GM18867 (cell line): ENCODE measurements around the gene GLYR1.

Source experiments
- ATAC-seq: cut with Tn5 transposase; IDR thresholded peaks from one replicate; pipeline ENCODE4 v1.9.1; 2021; ENCODE audit warnings: mild to moderate bottlenecking, moderate library complexity; ENCODE audit not compliant: unreplicated experiment

GLYR1 gene

DNA sequence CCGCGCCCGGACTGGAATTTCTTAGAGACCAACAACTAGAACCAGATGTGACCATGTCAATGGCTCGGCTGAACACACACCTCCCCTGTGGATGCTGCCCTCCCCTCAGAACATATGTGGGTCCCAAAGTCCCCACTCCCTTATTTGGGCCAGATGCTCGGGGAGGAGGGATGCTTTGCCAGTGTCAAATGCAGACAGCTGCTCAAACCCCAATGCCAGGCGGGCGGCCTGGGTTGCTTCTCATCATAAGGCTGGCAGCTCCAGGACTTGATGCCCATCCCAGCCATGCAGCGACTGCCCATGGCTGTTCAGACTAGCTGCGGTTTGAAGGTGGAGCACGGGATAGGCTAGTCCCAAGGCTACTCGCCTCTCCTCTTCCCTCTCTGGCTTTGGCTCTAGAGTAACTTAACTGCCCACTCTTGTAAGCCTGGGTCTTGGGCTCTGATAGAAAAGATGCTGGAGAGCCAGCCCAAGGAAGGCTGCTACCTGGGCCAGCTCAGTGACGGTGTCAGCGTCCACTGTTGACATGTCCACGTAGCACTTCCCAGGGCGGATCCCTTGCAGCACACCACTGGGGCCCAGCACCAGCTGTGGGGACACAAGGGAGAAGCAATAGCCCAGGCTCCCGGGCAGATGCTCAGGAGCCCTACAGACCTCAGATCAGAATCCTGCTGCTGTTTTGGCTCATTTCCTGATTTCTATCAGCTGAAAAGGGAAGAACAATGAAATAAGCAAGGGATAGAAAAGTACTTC is 33.7 kb downstream of the GLYR1 start:
- no peak for ATAC-seq

DNA sequence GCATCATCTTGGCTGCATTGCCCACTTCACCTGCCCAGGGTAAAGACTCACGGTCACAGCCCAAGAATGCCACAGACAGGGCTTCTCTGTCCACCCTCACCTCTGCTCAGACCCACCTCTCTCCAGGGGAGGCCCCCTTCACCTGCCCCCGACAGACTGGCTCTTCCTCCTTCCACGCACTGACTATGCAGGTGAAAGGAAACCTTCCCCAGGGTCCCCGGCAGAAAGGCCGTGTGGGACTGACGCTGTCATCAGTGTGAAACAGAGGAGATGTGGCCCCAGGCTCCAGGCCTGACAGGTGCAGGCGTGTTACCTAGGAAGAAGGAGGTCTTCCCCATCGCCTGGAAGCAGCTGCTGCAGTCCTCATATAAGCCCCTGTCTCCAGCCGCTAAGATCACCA is 35.3 kb downstream of the GLYR1 start:
- no peak for ATAC-seq

DNA sequence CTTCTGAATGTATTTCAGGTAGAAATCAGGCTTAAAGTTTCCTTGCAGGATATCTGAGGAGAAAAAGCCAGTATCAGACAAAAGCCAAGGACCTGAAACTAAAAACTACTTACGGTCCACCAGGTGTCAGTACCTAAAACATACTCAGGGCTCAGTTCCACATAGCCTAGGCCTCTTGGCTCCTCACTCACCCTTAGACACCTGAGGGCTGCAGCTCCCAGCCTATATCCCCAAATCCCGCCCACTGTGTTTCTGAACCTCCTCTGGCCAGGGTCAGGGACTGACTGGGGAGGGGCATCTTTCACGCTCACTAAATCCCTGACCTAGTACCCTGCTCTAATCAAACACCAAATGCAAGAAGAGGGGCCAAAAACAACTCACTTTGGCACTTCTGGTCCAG is 35.8 kb downstream of the GLYR1 start:
- ATAC-seq: no peak

DNA sequence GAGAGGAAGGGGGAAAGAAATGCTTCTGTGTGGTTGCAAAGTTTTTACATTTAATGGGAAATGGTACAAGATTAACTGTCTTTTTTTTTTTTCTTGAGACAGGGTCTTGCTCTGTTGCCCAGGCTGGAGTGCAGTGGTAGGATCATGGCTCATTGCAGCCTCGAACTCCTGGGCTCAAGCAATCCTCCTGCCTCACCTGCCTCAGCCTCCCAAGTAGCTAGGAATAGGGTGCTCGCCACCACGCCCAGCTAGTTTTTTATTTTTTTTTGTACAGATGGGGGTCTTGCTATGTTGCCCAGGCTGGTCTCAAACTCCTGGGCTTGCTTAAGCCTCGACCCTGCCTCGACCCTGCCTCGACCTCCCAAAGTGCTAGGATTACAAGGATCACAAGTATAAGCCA is 40.8 kb downstream of the GLYR1 start:
- ATAC-seq: no peak

DNA sequence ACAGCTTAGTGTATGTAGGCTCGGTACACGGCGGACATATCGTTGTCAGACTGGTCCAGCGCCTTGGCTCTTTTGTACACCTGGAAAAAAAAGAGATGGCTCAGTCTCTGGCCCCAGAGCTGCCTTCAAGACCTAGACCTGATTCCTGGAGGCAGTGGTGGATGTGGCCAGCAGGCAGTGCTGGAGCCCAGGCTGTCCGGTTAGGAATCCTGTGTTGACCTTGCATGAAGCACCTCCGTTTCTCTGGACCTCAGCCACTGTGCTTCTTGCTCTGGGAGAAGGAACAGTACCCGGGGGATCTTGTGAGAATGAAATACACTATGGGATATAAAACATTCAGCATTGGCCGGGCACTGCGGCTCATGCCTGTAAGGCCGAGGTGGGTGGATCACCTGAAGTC is 41.9 kb downstream of the GLYR1 start:
- ATAC-seq: no peak

DNA sequence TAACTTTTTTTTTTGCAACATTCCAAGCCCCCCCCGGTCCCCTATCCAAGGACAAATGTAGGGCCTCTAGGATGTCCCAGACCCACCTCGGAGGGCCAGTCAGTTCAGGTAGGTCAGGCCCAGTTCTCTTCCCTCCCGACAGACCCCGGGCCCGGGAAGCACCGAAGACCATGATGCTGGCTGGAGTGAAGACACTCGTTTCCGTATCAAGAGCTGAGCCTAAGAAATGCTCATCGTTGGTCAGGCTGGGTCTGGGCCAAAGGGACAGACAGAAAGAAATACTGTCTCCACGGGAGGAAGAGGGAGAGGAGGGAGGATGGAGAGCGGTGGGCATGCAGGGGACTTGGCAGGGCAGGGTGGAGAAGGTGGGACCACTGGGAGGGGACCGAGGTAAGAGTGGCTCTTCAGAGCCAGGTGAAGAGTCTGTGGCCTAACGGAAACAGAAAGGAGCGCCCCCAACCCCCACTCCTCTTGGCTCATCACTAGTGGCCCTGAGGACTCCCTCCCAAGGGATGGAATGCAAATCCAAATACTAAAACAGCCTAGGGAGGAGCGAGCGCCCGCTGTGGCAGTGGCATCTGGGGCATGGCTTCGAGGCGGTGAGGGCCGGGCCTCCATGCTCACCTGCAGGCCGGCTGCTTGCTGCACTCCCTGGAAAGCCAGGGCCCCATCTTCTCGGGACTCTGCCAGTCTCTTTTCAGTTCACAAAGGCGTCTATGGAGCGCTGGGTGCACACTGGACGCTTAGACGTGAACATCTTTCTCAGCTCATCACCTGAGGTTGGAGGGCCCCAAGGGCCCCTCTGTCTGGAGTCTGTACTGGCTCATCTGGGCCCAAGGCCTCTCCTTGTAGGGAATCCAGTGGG is 43.0 kb downstream of the GLYR1 start:
- ATAC-seq: no peak

DNA sequence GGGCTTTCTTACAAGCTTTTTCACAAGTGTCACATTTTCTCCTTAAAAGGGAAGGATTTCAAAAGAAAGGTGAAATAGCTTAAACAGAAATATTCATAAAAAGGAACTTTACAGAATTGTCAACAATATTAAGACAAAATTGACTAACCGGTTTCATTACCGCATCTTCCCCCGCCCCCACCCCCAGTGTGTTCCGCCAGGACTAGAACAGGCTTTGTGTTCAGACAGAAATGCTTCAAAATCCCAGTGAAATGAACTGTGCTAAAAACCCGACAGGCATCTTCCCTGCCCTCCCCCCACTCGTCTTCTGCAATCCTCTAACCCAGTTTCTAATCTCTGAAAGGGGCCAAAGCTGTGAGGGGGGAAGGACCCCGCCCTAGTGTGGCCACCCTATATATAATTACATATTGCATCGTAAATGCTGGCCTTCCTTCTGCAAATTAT is 43.7 kb downstream of the GLYR1 start:
- no peak for ATAC-seq

DNA sequence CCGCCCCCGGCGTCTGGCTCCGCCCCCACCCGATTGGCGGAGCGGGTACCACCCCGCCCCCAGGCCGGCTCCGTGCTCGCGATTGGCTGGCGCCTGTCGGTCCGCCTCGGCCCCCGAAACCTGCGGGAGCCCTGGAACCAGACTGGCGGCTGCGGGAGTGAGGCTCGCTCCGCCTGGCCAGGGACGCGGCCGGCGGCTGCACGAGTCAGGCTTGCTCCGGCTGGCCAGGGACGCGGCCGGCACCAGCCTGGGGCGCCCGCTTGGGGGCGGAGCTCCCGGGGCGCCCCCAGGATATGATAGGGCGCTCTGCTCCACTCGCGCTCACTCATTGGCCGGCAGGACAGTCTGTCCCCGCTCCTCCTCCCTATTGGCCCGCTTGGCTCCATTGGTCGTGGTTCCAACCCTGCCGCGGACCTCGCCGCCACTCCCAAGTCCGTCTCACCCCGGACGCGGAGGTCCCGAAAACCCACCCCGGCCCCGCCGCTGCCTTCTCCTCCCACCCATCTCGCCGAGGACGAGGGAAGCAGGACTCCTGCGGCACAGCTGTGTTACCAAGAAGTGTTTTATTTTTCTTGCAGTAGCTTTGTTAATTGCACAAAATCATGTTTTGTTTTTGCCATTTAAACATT is 44.3 kb downstream of the GLYR1 start:
- peak; percentile 91 for ATAC-seq

DNA sequence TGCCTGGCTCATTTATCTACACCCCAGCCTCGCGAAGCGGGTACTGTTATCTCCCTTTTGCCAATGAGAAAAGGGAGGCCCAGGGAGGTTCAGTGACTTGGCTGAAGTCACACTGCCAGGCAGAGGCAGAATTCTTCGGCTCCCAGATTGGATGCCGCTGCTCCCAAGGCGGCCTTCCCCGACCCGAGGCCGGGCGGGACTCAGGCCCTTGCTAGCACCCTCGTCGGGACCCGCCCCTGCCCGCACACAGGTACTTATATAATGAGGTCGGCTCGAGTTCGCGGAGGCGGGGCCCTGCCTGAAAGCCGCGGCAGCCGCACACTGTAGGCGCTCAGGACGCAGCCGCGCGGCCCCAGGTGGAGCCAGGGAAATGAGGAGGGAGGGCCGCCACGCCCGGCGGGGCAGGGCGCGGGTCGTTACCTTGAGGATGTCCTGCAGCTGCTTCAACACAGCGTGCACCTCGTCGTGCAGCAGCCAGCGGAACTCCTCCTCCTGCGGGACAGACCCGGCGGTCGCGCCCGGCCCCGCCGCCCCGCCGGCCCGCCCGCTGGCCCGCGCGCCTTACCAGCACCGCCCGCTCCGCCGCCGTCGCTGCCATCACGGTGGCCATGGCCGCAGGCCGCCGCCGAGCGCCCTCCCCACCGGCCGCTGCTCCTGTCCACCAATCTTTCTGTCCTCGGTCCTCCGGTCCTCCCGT is 45.0 kb downstream of the GLYR1 start, which contains the start of gene ROGDI:
TSS of gene ROGDI (minus strand) at position 672 of the 697 bp plus-strand sequence. CDS start at position 610, 62 bp downstream.
- ATAC-seq: peak; percentile 55

DNA sequence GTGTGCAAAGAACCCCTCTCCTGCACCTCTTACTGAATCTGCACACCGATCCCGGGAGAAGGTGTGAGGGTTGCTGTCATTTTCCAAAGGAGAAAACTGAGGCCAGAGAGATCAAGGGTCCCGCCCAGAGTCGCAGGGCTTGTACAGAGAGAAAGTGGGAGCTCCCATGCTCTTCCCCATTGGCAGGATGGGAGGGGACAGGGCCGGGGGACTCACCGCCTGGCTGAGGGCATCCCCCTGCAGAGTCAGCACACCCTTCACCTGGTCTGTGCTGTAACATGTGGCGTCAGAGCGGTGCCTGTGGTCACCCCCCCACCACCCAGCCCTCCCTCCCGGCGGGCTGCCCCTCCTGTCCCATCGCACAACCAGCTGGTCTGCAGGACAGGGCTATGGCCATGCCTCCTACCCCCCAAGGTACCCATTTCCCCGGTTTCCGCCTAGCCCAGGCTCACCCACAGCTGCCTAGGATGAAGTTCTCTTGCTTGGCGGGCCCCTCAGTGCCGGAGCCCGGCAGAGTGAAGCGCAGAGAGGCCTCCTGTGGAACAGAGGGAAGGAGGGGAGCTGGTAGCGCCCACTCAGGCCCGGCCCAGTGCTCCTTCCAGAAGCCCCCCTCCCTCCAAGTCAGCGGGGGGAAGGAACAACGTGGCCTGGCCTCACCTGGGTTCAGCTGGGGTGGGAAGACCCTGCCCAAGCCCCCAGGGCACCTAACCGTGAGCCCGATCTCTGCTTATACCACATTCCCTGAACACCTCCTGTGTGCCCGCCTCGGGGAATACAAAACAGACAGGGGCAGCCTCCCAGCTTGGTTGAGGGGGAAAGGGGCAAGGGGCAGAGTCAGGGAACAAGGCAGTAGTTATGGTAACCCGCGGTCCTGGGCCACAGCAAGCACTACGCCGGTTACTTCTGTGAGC is 45.8 kb downstream of the GLYR1 start:
- no peak for ATAC-seq

DNA sequence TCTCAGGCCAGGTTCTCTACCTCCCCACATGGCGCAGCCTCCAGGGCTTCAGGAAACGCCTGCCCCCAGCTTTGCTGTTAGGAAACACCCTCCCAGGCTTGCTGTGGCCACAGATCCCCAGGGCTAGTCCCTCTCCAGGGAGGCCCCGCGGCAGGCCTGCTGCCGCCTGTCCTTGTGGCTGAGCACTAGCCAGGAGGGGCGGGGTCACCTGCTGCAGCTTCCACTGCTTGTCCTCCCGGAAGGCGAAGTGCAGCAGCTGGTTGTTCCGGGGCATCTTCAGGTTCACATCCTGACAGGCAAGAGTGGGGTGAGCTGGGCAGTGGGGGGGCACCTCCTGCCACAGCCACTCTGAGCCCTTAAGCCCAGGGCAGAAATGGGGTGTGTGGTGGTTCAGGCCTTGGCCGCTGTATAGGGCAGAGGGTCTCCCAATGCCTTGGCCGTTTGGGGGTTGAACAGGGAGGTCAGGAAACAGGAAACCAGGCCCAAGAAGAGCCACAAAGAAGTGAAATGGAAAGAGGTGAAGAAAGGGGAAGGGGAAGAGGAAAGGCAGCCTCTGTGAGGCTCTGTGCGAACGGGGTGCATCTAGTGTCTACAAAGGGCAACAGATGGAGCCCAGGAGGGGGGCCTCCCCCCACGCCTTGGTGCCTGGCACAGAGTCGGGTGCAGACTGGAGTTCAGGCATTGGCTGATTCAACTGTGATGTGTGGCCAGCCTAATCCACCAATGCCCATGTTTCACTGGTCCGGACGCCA is 46.6 kb downstream of the GLYR1 start:
- ATAC-seq: no peak

DNA sequence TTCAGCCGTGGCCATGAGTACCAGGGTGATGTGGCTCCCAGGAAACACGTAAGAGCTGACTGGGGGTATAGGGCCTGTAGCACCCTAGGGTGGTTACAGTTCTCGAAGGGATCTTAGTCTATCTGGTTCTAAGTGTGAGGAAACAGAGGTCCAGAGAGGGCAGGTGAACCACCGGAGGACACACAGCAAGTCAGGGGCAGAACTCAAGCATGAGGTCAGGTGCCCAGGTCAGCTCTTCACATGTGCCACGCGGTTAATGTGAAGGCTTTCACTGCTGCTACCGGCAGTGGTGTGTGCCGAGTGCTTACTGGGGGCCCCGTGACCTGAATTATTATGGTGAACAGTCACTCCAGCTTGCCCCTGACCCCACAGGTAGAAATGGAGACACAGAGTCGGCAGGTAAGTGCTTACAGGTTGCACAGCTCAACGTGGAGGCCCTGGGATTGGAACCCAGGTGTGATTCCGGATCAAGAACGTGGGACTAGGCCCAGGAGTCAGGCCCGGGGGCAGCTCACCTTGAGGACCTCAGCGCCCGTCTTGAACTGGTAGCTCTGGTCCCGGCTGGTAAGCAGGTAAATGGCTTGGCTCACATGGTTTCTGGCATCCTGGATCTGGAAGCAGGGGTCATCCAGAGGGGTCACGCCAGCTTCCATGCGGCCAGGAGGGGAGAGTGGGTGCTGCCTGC is 47.8 kb downstream of the GLYR1 start:
- ATAC-seq: no peak

DNA sequence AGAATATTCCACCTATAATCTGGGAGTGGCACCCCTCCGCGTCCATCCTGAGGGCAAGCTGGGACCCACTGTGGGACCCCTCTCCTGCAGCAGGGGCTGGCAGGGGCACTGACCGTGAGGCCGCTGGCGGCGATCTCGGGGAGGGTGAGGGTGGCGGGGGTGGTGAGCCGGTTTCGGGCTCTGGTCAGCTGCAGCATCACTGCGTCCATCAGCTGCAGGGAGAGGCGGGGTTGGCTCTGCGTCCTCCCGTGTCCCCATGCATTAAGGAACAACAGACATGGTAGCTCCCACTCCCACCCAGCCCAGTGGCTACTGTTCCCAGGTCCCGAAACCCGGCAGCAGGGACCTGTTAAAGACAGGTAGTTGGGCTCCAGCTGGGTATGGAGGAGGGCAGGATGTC is 48.6 kb downstream of the GLYR1 start:
- ATAC-seq: no peak

DNA sequence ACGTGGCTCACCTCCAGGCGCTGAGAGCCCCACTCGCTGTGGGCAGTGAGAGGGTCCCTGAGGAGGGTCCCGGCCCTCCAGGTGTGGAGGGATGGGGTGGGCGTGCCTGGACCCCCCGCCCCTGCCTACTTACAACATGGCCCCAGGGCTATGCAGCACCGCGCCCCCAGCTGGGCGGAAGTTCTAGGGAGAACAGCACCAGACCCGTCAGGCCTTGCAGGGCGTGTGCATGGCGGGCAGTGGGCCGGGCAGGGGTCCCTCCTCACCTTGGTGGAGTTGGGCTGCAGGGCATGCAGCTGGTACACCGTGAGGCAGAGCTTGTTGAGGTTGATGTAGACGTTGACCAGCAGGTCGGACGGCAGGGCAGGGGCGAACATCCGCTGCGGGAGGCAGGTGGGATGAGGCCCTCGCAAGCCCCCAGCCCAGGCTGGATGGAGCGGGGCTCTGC is 49.3 kb downstream of the GLYR1 start:
- no peak for ATAC-seq

DNA sequence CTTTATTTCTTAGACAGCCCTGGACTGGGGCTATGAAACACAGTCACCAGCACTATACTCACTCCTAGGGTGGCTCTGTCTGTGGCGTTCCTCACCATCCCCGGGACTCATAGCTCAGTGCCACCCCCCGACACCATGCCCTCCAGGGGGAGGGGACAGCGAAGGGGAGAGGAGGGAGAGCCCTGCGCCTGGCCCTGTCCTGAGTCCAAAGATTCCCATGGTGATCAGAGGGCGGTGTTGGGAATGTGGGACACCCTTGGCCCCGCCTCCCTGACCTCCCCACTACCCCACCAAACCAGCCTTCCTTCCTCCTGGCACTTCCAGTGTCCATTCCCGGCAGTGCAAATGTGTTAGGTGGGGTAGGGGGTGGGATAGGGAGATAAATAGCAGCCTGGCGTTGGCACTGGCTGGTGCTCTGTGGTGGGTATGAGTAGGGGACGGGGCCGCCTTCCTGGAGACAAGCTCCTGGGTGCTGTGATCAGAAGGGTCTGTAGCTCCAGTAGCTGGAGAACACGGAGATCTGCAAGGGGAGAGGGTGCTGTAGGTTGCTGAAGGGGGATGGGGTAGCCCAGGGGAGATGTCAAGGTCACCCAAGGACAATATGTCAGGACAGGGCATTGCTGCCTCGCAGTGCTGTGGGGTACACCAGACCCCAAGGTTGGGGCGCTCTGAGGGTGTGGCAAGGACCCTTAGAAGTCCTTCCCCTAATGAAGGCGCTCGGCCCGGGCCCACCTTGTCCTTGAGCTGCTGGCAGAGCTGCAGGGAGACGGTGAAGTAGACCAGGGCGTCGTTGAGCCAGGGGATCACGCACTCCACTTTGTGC is 49.9 kb downstream of the GLYR1 start:
- no peak for ATAC-seq

DNA sequence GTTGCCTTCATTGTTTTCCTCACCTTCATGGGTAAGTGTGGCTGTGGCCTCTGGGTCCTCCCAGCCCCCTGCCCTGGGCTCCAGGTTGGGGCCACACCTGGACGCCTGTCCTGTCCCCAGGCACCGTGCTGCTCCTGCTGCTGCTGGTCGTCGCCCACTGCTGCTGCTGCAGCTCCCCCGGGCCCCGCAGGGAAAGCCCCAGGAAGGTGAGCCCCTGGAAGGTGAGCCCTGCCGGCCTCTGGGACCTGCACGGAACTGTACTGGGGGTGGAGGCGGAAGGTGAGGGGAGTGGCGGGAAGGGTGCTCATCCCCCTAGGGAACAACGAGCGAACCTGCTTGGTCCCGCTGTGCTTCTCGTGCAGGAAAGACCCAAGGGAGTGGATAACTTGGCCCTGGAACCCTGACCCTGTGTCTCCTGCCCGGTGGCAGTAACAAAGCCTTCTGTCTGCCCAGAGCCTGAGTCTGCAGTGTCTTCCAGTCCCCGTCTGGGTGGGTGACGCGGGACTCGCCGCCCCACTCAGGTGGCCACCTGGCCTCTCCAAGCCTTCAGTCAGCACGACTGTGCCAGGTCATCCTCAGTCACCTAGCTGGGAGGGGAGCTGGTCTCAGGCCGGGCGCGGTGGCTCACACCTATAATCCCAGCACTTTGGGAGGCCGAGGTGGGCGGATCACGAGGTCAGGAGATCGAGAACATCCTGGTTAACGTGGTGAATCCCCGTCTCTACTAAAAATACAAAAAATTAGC is 51.1 kb downstream of the GLYR1 start:
- no peak for ATAC-seq
